HG02759 (cell line): ENCODE data around the gene GALNT2.

Experiments
- ATAC-seq: cut with Tn5 transposase; IDR thresholded peaks from one replicate; pipeline ENCODE4 v1.9.1; 2021; ENCODE audit warnings: mild to moderate bottlenecking, moderate library complexity; ENCODE audit not compliant: unreplicated experiment

The GALNT2 gene

DNA sequence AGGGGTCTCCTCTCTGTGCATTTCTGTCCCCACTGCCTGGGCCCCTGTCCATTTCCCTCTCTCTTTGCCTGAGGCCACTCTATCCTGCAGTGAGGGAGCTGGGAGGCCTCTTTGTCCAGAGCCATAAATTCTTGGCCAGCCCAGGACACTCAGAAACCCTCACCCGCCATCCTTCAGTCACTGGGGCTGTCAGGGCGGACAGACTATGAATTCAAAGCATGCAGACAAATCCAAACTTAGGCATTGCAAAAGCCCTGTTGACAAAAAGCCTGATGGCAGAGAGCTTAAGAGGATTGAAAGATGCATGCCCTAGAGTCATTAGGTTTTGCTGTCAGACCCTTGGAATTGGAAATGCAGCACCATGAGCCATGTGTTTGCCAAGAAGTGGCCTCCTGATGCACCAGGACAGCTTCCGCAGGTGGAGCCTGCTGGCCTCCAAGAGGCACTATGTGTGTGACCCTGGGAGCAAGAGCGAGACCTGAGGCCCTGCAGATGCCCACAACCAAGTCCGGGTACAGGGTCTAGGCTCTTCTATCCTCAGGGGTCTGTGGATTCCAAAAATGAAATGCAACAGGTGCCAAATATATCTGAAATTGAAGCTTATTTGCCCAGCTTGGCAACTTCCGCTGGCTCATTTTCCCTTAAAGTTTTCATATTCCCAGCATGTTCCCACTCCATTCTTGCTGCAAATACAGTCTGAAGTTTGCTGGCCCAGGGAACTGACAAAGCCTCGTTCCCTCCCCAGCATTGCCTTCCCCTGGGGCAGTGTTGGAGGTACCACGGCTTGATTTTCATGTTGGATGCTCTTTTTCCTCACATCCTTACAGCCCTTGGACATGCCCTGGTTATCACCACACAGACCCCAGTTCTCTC lies 181.2 kb downstream of the GALNT2 start:
- no peak for ATAC-seq

DNA sequence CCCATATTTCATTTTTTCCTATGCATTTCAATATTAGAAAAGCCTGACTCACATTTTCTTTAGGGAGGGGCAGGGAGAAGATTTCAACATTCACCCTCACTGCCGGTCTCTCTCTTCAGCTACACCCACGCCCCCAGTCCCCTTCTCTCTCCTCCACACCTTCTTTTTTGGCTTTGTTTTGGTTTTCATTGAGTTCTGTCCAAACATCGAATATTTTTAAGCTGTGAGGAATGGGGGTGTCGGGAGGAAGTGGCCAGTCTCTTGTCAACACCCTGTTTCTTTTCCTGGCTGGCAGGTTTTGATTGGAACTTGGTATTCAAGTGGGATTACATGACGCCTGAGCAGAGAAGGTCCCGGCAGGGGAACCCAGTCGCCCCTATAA lies 181.8 kb downstream of the GALNT2 start:
- no peak for ATAC-seq

DNA sequence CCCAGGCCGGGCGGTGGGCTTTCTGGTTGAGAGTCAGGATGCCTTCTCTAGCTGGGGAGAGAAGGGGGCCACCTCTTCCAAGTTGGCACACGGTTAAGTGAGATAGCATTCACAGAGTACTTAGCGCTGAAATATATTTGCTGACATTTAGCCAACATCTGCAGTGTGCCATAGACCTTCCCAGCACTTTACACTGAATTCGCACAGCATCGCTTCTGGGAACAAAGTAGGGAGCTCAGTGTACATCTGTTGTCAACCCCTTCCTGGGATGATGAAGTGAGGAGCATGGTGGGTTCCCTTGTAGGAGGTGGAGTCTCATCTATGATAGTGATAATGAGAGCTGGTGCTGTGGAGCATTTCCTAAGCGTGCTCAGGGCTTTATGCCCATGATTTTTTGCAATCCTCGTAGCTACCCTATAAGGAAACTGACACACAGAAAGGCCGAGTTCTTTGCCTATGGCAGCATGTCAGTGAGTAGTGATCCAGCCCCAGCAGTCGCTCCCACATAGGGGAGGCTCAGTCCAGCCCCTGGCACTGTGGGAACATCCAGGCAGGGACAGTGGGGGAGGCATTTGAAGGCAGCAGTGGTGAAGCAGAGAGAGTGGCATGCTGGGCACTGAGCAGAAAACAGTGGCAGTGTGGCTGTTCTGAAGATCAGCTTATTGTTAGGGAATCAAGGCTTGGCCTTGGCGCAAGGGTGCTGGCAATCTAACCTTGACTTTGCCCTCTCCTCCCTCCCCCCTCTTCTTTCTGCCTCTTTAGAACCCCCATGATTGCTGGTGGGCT lies 182.8 kb downstream of the GALNT2 start:
- ATAC-seq, result no peak

GRCh38 chr1:230250666-230251065 lies 183.6 kb downstream of the GALNT2 start:
- ATAC-seq, result no peak

GRCh38 chr1:230251644-230252191 lies 184.7 kb downstream of the GALNT2 start:
- peak; percentile 76 for ATAC-seq

- ATAC-seq, result no peak
Measured at GRCh38 chr1:230253150-230253549, 186.1 kb downstream of the GALNT2 start.

GRCh38 chr1:230254265-230254664 lies 187.2 kb downstream of the GALNT2 start:
- no peak for ATAC-seq

DNA sequence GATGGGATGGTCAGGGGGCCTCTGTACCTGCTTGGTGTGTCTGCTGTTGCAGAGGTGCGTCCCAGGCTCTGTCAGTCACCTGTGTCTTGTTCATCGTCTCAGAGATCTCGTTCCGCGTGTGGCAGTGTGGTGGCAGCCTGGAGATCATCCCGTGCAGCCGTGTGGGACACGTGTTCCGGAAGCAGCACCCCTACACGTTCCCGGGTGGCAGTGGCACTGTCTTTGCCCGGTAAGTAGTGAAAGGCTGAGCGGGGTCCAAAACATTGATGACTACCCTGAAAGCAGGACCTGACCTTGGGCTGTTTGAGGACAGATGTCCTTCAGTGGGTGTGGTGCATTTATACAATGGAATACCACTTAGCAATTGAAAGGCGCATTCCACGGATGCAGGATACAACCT lies 188.1 kb downstream of the GALNT2 start:
- no peak for ATAC-seq

GRCh38 chr1:230255991-230256390 lies 189.0 kb downstream of the GALNT2 start:
- ATAC-seq, result no peak

DNA sequence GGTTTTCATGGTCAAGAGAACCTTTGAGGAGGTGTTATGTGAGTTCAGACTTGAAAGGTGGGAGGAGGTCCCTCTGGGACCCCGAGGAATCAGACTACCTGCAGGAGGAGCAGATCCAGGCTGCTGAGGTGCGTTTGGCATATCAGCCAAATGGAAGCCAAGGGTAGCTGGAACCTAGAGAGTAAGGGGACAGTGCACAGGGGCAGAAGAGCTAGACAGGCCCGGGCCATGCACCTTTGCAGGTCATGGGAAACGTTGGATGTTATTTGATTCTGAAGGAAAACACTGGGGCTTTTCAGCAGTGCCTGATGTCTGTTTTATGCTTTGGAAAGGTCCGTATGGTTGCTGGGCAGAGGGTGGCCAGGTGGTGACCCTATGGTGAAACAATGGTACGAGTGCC lies 189.9 kb downstream of the GALNT2 start:
- ATAC-seq, result no peak

- no peak for ATAC-seq
Measured at GRCh38 chr1:230259621-230260020, 192.6 kb downstream of the GALNT2 start.

GRCh38 chr1:230260831-230261230 lies 193.8 kb downstream of the GALNT2 start:
- ATAC-seq, result no peak

DNA sequence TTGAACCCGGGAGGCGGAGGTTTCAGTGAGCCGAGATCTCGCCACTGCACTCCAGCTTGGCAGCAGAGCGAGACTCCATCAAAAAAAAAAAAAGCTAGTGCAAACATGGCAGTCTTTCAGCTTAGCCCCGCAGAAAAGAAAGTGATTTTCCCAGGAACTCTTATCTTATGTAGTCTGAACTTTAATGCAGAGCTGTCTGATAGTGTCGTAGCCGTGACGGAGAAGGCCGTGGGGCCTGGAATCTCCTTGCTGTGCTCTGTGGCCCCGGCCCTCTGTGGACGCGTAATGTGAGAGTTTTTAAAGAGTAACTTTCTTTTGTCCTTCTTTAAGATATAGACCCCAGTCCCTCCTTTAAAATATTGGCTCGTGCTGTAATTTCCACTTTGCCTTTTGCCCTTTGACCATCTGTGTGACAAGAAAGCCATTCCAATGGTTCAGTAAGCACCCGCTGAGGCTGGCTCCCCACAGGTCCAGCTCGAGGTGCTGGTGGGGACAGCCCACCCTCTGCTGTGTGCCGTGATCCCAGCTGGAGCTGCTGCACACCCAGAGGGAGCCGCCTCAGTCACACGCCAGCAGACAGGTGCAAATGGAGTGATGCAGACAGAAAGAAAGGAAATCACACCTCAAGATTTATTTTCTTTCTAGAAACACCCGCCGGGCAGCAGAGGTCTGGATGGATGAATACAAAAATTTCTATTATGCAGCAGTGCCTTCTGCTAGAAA lies 195.1 kb downstream of the GALNT2 start:
- ATAC-seq, result no peak

DNA sequence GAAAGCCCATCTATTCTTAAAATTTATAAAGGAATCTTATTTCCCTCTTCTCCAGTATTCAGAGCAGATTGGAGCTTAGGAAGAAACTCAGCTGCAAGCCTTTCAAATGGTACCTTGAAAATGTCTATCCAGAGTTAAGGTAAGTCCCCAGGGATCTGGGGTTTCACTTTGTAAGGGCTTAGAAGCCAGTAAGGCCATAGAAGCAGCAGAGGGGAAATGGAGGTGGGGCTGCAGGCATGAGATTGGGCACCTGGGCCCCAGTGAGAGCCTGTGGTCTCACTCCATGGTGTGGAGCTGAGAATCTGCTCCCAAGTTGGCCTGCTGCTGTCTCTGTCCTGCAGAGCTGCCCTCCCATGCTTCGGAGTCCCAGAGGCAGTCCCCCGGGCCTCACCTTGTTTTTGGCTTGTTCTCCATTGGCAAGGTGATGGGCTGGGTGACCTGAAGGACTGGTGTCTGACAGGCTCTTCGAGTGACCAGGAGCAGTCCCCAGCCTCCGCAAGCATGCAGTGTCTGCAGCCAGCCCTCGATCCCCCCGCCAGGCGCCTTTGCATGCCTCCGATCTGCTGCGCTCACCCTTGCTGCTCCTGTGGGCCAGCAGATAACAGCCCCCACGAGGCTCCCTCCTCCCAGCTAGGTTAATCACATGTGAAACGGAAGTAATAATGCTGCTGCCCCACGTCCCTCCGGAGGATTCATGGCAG lies 196.0 kb downstream of the GALNT2 start:
- ATAC-seq, result no peak

- ATAC-seq, result no peak
Measured at GRCh38 chr1:230263568-230264195, 196.6 kb downstream of the GALNT2 start.

- ATAC-seq, result no peak
Measured at GRCh38 chr1:230264342-230264741, 197.3 kb downstream of the GALNT2 start.

GRCh38 chr1:230265200-230266115 lies 198.4 kb downstream of the GALNT2 start:
- no peak for ATAC-seq

GRCh38 chr1:230266456-230266855 lies 199.4 kb downstream of the GALNT2 start:
- no peak for ATAC-seq
